HG02642 (cell line): Measurements from ENCODE around the gene P4HA2.

Experiments
- ATAC-seq: cut with Tn5 transposase; IDR thresholded peaks from one replicate; pipeline ENCODE4 v1.9.1; 2021; ENCODE audit warnings: mild to moderate bottlenecking; ENCODE audit not compliant: unreplicated experiment, poor library complexity

P4HA2 gene

DNA sequence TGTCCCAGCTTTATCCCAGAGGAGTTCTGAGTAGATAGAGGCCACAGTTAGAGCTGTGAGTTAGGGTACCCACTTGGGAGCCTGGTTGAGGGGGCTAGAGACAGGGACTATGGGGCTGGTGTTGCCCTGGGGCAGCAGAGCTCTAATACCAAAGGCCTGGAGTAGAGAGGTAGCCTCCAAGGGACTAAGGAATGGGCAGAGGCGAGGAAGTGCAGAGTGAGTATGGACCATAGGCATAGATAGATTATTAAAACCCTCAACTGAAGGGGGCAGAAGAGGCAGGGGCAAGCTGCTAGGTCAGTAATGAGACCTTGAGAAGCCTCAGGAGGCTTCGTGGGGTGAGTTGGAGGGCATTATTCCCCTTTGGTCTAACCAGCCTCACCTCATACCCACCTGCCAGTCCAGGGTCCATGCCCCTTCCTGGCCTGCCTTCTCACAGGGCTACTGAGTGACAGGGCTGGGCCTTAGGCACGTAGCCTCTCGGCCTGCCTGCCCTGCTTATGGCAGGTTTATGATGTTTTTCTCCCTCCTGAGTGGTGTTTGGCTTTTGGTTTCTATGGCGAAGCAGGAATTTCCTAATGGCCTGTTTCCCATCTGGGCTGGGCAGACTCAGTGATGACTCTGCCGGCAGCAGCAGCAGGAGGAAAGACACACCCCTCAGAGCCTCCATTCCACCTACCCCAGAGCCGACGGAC is 37.8 kb upstream of the P4HA2 start:
- ATAC-seq = no peak

- ATAC-seq = no peak
Measured at GRCh38 chr5:132264546-132265335, 37.1 kb upstream of the P4HA2 start.

DNA sequence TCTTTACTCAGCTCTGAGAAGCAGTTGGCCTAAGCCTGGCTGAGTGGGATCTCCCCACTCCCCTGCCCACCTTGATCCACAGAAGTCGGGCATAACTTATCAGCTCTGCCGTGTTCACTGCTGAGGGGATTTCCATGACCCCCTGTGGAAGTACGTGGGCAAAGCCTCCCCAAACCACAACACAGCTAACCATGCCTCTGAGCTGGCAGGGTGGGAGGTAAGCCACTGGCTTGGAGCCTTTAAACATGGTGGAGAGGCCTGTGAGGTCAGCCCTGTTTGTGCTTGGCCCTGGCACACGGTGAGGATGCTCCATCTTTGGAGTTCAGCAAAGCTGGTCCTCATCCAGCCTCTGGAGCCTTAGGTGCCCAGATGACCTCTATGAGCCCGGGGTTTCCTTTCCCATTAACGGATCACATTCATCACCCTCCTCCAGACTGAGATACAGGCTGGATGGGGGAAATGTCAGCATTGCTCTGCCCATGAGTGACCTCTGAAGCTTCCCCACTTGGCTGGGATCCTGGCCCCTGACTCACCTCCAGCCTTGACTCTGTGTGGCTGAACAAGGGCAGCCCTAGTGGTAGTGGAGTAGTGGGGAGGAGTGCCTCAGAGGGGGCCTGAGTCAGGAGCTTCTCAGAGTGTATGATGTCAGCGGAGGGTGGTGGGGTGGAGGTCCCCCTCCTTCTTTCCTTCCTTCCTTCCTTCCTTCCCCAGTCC is 36.1 kb upstream of the P4HA2 start:
- no peak for ATAC-seq

DNA sequence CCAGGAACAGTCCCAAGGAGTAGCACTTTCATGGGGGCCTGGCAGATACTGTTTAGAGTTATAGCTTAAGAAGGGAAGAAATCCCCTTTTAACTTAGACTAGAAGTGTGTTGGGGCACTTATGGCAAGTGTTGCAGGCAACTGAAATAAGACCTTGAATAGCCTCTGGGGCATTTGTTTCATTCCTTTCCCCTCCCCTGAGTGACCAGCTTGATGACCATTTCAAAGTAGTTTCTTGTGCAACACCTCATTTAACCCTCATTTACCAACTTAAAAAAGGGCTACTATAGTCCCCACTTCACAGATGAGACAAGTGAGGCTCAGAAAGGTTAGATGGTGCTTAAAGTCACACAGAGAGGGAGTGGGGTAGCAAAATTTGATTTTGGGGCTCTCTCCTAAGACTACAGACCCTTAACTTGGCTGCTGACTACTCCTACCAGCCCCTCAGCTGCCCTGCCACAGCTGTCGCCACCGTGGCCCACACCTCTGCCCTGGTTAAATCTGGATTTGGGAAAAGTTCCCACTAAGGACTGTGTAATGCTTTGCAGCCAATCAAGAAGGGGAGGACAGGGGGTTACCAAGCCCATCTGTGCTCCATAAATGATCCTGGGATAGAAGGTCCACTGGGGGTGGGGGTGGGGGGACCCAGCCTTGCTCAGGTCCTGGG is 35.4 kb upstream of the P4HA2 start:
- ATAC-seq = no peak

GRCh38 chr5:132261881-132262845 is 34.5 kb upstream of the P4HA2 start:
- ATAC-seq = no peak

- ATAC-seq = no peak
Measured at GRCh38 chr5:132260714-132261551, 33.3 kb upstream of the P4HA2 start.

DNA sequence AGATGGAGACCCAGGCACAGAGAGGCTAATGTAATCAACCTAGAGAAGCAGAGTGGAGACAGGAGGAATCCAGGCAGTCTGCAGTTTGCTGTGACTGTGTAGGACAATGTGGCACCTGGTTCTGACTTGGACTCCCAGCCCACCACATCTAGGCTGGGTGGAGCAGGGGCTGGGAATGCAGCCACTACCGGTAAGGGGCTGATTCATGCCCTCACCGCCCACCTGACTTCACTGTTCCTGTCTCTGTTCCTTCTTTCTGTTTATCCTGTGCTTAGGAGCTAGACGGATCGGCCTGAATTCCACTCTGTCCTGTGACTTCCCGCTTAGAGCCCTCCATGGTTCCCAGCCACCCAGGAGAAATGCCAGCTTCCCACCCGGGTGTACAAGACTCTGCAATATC is 32.4 kb upstream of the P4HA2 start:
- no peak for ATAC-seq

DNA sequence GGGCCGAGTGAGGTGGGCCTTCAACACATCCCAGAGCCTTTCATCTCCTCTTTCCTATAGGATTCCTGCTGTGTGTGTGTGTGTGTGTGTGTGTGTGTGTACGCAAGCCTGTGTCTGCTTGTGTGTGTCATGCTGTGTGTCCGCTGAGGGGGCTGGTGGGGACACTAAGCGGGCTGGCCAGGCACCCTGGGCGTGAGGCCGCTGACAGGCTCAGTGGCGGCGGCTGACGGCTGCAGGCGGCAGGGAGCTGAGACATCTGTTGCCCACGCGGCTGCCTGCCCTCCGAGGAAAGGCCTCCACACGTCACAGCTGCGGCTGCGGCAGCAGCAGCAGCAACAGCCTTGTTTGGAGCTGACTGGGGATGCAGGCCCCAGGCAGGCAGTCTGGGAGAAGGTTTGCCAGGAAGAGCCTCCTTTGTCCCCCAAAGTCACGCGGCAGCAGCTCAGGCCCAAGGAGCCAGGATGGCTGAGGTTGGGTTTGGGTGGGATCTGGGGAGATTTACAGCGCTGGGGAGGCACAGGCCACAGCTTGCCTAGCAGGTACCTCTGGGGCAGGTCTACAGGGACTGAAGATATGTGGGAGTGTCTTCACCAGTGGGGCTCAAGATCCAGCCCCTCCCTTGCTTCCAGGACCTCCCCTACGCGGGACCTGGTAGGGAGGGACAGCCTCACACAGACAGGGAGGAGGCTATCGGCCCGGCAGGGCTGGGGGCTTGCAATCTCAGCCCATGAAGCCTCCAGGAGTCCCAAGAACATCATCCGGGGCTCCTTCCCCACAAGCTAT is 31.6 kb upstream of the P4HA2 start:
- no peak for ATAC-seq

- ATAC-seq = no peak
Measured at GRCh38 chr5:132258102-132259068, 30.7 kb upstream of the P4HA2 start.

DNA sequence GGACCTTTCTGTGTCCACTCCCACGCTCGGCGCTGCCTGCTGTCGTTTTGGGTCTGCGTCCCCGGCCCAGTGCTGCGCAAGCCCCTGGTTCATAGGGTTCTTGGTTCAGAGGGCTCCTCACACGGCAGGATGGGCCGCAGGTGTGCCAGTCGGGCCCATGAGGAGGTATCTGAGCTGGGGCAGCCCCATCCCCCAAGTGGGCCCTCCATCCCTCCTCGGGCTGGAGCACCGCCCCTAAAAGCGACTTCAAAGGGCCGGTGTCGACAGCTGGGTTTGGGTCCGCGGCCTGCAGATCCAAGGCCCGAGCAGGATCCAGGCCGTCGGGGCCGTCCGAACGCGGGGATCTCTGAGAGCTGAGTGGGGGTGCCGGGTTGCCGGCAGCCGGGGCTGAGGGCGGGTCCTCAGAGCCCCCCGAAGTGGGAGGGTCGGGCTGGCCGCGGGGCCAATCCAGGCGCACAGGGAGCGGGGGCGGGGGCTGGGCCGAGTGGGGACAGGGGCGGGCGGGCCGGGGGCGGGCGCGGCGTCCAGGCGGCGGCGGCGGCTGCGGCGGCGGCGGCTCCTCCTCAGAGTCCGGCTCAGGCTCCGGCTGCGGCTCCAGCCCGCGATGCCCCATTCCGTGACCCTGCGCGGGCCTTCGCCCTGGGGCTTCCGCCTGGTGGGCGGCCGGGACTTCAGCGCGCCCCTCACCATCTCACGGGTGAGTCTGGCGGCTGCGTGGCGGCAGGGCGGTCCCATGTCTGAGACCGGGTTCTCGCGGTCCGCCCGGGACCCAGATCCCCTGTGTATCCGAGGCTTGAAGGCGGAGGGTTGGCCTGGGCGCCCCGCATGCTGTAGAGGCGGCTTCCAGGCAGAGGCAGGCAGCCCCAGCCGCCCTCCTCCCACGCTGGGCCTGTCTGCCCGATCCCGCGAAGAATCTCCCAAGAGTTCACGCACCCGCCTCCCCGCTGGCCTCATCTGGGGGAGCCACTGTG is 29.8 kb upstream of the P4HA2 start, which contains the start of gene PDLIM4:
TSS of gene PDLIM4 (plus strand) at position 566 of the 971 bp plus-strand sequence. CDS start at position 605, 39 bp downstream.
- no peak for ATAC-seq

GRCh38 chr5:132256783-132257130 is 29.1 kb upstream of the P4HA2 start:
- ATAC-seq = no peak

- ATAC-seq = no peak
Measured at GRCh38 chr5:132256086-132256782, 28.6 kb upstream of the P4HA2 start.

DNA sequence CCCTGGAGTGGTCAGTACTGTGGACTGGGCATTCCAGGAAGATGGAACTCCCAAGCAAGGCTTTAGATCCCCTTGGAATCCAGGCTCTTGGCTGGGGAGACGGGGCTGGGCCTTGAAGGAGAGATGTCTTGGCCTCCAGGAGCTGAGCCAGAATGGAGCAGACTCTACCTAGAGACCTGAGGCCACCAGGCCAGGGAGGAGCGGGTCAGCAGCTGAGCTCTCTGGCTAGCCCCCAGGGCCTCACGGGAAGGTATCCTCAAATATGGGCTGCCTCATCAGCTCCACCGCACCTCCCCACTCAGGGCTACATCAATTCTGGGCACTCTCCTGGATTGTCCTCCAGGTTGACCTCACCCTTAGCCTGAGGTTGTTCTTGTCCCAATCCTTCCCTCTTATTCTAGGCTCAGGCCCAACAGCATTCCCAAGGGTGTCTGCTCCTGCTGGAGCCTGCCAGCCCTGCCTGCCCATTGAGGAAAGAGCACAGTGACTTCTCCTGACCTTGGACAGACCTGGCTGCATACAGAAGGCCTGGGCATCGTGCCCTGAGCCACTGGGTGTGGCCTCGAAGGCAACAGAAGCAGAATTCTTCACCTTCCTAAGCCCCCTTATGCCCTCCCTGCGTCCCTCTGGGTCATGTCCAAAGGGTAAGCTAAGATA is 26.8 kb upstream of the P4HA2 start:
- ATAC-seq = no peak

GRCh38 chr5:132253452-132254320 is 26.0 kb upstream of the P4HA2 start:
- ATAC-seq = no peak
